LNCaP clone FGC (cell line): ENCODE data around the gene TM4SF4.

ENCODE experiments used
- DNase-seq: peaks from one replicate; pipeline ENCODE4 v3.0.0-alpha.2; 2011; ENCODE audit warnings: low read depth
- H3K4me3 ChIP-seq: 2 replicates; pipeline ENCODE4 v1.5.1; 2011; ENCODE audit warnings: mild to moderate bottlenecking, low read depth, low read length, control low read depth
- TF ChIP-seq, protein P1 (sequence below): IDR thresholded peaks from 2 replicates; pipeline ENCODE4 v1.5.1; 2012; ENCODE audit warnings: mild to moderate bottlenecking; ENCODE audit not compliant: control insufficient read depth, insufficient read depth; ENCODE audit errors: extremely low read depth

Gene TM4SF4

DNA sequence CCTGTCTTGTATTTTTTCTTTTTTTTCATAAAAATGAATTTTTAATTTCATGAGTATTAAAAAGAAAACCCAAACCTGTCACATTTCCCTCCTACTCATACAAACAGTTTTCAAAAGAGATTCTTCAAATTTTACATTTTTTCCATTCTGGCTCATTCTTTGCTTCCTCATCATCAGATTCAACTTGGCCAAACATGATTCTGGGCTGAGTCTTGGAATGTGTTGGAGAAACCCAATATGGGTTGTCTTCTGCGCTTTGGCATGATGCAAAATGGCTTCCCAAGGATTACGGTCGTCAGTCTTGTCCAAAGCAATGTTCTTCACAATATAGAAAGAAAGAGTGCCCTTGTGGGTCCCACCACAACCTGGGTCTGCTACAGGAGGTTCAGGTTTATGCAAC, 12.4 kb upstream of the TM4SF4 start:
- DNase-seq, result no peak
- no peak overlapping the region for H3K4me3 ChIP-seq
- TF ChIP-seq, protein P1, sequence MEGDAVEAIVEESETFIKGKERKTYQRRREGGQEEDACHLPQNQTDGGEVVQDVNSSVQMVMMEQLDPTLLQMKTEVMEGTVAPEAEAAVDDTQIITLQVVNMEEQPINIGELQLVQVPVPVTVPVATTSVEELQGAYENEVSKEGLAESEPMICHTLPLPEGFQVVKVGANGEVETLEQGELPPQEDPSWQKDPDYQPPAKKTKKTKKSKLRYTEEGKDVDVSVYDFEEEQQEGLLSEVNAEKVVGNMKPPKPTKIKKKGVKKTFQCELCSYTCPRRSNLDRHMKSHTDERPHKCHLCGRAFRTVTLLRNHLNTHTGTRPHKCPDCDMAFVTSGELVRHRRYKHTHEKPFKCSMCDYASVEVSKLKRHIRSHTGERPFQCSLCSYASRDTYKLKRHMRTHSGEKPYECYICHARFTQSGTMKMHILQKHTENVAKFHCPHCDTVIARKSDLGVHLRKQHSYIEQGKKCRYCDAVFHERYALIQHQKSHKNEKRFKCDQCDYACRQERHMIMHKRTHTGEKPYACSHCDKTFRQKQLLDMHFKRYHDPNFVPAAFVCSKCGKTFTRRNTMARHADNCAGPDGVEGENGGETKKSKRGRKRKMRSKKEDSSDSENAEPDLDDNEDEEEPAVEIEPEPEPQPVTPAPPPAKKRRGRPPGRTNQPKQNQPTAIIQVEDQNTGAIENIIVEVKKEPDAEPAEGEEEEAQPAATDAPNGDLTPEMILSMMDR, result no peak

DNA sequence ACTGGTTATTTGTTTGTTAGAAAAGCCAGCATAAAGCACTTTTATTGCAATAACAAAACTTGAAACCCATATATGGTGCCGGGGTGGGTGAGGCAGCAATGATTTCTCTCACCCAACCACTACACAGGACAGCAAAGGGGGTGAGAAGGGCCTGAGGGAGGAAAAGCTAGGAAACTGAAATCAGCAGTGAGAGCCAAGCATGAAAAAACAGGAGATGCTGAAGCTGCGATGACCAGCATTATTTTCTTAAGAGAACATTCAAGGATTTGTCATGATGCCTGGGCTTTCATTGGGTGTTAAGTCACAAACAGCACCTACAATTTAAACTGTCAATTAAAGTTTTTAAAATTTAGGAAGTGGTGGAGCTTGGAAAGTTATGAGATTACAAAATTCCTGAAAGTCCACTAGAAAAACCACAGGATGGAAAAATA, 11.9 kb upstream of the TM4SF4 start:
- H3K4me3 ChIP-seq, result no peak overlapping the region
- no peak for DNase-seq
- TF ChIP-seq, protein P1, result no peak

DNA sequence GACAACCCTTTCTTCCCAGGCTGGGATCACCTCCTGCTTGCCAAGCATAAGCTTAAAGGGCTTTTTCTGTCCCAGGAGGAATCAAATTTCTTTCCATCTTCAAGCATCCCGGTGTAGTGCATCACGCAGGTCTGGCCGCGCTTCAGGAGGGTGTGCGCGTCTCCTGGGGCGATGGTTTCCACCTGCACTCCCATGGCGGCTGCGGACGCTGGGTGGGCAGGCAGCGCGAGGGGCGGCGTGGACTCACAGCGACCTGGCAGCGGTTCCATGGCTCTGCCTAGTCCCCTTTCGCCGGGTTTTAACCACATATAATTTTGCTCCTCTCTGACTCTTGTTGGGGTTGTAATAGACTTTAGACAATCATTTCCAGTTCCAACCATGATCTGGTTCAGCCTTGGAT, 10.6 kb upstream of the TM4SF4 start:
- TF ChIP-seq, protein P1, result no peak
- no peak for DNase-seq
- H3K4me3 ChIP-seq, result no peak overlapping the region

DNA sequence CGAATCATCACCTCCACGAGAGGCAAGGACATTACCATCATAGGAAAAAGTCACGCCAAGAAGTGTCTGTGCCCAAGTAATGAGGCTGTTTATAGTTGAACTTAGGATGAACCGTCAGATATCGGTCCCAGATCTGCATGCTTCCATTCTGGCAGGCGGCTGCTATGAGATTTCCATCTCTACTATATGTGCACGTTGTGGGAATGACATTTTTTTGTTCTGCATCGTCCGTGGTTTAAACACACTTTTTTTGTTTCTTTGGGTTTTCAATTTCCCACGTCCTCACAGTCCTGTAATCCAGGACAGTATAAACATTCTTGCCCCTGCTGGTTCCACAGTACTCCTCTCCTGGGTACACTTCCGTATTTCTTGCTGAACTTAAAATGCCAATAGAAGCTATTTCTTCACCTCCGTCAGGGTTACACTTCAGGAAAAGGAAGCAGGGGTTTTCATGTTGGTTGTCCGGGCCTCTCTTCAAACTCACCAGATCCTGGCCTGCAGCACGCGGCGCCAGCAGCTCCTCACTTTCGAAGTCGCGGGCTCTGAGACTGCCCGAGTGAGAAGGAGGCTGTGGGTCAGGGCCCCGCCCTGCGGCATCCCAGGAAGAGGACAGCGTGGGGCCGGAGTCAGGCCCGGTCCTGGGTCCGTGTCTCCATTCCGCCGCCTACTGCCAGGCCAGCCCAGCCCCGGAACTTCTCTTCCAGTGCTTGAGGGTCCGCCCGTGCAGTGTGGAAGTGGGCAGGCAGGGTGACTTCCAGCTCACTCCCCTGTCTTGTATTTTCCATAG, 9.8 kb upstream of the TM4SF4 start:
- H3K4me3 ChIP-seq, result no peak overlapping the region
- DNase-seq, result no peak
- TF ChIP-seq, protein P1, result no peak

DNA sequence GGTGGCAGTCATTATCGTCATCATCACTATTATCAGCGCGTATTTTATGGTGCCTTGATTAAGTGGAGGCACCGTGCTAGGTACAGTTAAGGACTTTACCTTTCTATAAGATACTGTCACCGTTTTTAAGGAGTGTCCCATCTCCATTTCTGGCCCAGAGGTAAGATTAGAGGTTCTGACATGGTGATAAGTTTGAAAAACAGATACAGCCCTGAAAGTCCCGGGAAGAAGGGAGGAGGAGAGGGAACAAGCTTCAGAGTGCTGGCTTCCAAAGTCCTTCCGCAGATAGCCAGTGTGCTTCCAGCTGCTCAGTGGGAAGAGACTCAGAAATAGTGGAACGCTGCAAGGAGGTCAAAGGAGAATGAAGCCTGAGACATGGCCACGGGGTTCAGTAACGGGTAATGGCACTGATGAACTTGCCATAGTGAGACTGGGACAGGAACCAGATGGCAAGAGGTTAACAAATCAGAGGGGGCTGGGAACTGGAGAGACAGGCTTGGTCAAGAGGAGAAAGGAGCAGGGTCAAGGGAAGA, 9.1 kb upstream of the TM4SF4 start:
- H3K4me3 ChIP-seq, result no peak overlapping the region
- TF ChIP-seq, protein P1, result no peak
- DNase-seq, result no peak

DNA sequence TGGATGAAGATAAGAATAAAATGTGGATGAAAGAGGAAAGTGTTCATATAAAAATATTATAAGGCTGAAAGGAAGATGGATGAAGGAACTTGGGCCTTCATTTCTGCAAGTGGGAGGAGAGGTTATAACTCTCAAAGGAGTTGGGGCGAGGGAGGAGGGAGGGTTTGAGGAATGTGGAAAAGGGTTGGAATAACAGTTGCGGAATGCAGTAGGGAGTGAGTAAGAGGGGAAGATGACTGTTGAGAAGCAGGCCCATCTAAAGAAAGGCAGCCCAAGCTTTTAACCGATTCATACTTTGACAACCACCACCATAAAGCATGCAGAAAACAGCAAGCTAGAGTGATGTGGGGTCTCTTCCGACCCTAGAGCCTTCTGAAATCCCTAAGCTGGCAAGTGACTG, 8.3 kb upstream of the TM4SF4 start:
- TF ChIP-seq, protein P1, result no peak
- no peak overlapping the region for H3K4me3 ChIP-seq
- DNase-seq, result no peak
